PC-9 (cell line): ENCODE data around the gene NOP53.
"Not testable (repeated sequence)": the region's sequence is repeated elsewhere in the genome, so short reads cannot be mapped to it uniquely, and the experiment has no call there.

Experiments used
- CTCF ChIP-seq: fragments of 200-600 bp; sonication (generic); conservative IDR thresholded peaks from 2 replicates; pipeline ENCODE4 v1.6.1; 2017; ENCODE audit warnings: mixed run types, antibody characterized with exemption, mild to moderate bottlenecking, moderate library complexity
- EZH2 ChIP-seq: fragments of 200-600 bp; sonication (generic); IDR thresholded peaks from 2 replicates; pipeline ENCODE4 v1.8.0; 2017; ENCODE audit warnings: antibody characterized with exemption, low read depth

GRCh38 chr19:47771291-47771690, 25.9 kb downstream of the NOP53 start:
- not testable (repeated sequence) for TF ChIP-seq CTCF, EZH2
